Fibroblast of villous mesenchyme (primary cell): ENCODE results near the gene RO60. TPM values are rescaled to one million over a fixed set of nuclear protein-coding genes. Genes with fewer than 3 reads are reported as not detected.

Experiments
- DNase-seq: peaks from one replicate; pipeline ENCODE4 v3.0.0-alpha.2; 2010; ENCODE audit warnings: low read depth
- H3K4me3 ChIP-seq: 2 replicates; pipeline ENCODE4 v1.5.1; 2011; ENCODE audit warnings: low read depth, mild to moderate bottlenecking, low read length
- total RNA-seq: library from RNA; depleted of rRNA; stranded (reverse); fragments of >200 nt; gene quantifications from 2 replicates; pipeline ENCODE4 v1.2.3, GENCODE V29; 2012
- TF ChIP-seq, protein P1 (sequence below): IDR thresholded peaks from 2 replicates; pipeline ENCODE4 v1.5.1; 2012; ENCODE audit warnings: low read depth, mild to moderate bottlenecking, low read length; ENCODE audit not compliant: insufficient read depth

The RO60 gene
- total RNA-seq, 1 donor, result 226 TPM

- DNase-seq, result no peak
- TF ChIP-seq, protein P1, sequence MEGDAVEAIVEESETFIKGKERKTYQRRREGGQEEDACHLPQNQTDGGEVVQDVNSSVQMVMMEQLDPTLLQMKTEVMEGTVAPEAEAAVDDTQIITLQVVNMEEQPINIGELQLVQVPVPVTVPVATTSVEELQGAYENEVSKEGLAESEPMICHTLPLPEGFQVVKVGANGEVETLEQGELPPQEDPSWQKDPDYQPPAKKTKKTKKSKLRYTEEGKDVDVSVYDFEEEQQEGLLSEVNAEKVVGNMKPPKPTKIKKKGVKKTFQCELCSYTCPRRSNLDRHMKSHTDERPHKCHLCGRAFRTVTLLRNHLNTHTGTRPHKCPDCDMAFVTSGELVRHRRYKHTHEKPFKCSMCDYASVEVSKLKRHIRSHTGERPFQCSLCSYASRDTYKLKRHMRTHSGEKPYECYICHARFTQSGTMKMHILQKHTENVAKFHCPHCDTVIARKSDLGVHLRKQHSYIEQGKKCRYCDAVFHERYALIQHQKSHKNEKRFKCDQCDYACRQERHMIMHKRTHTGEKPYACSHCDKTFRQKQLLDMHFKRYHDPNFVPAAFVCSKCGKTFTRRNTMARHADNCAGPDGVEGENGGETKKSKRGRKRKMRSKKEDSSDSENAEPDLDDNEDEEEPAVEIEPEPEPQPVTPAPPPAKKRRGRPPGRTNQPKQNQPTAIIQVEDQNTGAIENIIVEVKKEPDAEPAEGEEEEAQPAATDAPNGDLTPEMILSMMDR, result no peak
- H3K4me3 ChIP-seq, result peak overlapping the region; percentile 95
These were observed 1.5 kb downstream of the RO60 start for GRCh38 chr1:193060938-193061337.

DNA sequence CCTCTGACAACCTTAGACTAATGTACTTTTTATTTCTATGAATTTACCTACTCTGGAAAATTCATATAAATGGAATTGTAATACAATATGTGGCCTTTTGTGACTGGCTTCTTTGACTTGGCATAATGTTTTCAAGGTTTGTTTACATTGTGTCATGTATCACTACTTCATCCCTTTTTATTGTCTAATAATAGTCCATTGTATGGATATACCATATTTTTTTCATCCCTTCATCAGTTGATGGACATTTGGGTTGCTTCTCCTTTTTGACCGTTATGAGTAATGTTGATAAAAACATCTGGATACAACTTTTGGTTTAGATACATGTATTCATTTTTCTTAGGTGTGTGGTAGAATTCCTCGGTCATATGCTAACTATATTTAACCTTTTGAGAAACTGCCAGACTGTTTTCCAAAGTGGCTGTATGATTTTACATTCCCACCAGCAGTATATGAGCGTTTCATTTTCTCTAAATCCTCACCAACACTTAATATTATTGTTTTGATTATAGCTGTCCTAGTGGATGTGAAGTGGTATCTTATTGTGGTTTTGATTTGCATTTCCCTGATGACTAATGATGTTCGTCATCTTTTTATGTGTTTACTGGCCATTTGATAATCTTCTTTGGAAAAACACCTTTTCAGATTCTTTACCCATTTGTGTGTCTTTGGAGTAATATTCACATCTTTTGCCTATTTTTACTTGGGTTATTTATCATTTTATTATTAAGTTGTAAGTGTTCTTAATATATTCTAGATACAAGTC is 3.5 kb downstream of the RO60 start:
- DNase-seq, result peak; percentile 37
- TF ChIP-seq, protein P1, result no peak
- no peak overlapping the region for H3K4me3 ChIP-seq

- no peak for DNase-seq
- TF ChIP-seq, protein P1, result no peak
- H3K4me3 ChIP-seq, result no peak overlapping the region
These were observed 6.5 kb downstream of the RO60 start for GRCh38 chr1:193065954-193066353.

GRCh38 chr1:193066606-193067005 is 7.2 kb downstream of the RO60 start:
- no peak for DNase-seq
- TF ChIP-seq, protein P1, result no peak
- H3K4me3 ChIP-seq, result no peak overlapping the region

- no peak overlapping the region for H3K4me3 ChIP-seq
- TF ChIP-seq, protein P1, result no peak
- no peak for DNase-seq
These were observed 8.6 kb downstream of the RO60 start for GRCh38 chr1:193068013-193068412.

DNA sequence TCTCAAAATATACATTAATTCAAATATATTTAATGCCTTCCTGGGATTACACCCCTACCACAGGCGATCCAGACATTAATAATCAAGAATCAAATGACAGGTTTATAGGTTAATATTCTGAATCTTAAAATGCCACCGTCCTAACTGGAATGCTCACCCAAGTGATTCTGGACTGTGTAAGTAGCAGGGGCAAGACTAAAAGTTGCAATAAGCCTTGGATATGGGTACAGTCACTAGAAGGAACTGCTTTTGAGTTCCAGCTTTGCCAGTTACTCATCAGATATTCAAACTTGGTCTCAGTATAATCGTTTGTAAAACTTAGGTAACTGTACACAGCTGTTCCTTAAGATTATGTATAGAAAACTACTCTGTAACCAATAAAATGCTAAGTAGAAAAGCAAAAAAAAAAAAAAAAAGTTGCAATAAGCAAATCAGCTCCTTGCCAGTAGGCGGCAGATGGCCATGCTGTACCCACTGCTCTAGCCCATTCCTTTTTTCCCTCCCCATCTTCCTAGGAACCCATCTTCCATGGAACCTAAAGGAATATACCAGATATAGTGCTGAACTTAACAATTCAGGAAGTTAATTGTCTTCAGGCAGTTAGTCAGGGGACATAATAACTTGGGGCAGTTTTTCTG is 10.5 kb downstream of the RO60 start:
- TF ChIP-seq, protein P1, result peak; percentile 39
- no peak overlapping the region for H3K4me3 ChIP-seq
- DNase-seq, result no peak

DNA sequence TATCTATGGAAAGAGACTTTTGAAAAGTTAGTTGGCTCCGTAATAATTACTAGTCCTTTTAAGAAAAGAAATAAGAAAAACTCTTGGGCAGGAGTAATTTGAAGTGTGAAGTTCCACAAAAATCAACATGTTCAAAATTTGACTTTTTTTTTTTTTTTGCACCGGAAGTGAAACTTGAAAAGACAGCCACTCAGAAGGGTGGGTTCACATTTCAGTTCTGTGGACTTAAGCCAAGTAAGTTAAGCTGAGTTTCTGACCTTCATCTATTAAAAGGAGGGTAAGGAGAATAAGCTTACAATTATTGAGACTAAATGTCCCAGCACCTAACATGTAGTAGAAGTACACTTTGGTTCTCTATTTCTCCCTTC is 11.0 kb downstream of the RO60 start:
- TF ChIP-seq, protein P1, result no peak
- DNase-seq, result no peak
- no peak overlapping the region for H3K4me3 ChIP-seq
